NCI-H2227 (cell line): ENCODE results near the gene LHFPL5.
A peak's percentile ranks its signal among the peaks of the same experiment; 100 is the strongest.

Experiments
- DNase-seq: peaks from one replicate; lab custom pipeline; 2025; ENCODE audit not compliant: unreplicated experiment; lab: John Stamatoyannopoulos, UW

The LHFPL5 gene

DNA sequence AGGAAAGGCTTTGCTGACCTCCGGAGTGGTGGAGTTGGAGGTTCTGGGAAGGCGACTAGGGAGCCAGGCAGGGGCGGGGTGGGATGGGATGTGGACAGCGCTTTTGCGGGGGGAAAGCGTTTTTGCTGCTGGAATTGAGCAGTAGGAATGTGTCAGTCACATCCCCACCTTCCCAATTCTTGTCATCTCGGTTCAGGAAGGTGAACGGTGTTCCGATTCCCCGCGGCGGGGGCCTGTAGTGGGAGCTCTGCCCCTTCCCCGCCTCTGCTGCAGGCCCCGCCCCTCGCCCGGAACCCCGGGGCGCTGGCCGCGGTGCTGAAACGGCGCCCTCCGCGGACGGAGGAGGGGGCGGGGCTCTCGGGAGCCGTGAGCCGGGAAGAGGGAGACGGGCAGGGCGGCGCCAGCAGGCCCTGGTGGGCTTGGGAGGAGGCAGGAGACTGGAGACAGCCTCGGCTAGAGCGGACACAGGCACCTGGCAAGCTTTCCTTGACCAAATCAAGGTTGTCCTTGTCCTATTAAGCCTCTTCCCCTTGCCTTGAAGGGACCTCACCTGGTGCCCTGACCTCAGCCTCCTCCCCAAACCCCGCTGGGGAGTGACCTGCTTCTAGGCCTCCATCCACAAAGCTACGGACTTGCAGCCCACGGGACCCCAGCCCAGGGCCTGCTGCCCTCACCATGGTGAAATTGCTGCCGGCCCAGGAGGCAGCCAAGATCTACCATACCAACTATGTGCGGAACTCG is at the start of gene LHFPL5:
Gene LHFPL5 (plus strand): TSS at position 357 of the 741 bp plus-strand sequence. CDS start 319 bp downstream, at position 676.
- peak; percentile 82 for DNase-seq

DNA sequence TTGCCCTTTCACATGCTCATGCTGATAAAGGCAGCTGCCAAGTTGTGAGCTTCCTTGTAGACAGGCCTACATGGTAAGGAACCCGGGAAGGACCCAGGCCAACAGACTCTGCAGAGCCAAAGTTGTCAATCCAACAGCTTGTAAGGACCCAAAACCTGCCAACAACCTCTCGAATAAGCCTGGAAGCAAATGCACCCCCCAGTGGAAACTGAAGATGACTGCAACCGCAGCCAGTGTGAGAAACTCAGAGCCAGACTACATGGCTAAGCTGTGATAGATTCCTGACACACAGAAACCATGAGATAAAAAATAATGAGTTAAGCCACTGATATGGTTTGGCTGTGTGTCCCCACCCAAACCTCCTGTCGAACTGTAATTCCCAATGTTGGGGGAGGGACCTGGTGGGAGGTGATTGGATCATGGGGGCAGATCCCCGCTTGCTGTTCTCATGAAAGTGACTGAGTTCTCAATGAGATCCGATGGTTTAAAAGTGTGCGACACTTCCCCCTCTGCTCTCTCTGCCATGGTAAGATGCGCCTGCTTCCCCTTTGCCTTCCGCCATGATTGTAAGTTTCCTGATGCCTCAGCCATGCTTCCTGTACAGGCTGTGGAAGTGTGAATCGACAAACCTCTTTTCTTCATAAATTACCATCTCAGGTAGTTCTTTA is 47.6 kb upstream of the LHFPL5 start:
- DNase-seq = peak; percentile 33

DNA sequence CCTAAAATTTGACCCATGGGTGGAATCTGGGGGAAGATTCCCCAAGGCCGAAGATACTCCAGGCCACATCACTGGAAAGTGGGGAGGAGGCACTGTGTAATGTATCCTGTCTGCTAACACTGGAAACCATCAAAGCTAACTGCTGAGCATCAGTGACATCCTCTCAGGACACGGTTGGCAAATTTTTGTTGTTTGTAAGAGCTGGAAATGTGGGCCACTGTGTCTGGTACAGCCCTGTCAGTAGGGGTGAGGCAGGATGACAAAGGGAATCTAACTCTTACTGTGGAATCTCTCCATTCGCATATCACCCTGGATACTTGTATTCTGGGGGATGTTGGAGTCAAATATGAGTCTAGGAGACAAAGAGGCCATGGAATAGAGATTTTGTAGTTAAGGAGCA is 45.7 kb upstream of the LHFPL5 start:
- DNase-seq = no peak

DNA sequence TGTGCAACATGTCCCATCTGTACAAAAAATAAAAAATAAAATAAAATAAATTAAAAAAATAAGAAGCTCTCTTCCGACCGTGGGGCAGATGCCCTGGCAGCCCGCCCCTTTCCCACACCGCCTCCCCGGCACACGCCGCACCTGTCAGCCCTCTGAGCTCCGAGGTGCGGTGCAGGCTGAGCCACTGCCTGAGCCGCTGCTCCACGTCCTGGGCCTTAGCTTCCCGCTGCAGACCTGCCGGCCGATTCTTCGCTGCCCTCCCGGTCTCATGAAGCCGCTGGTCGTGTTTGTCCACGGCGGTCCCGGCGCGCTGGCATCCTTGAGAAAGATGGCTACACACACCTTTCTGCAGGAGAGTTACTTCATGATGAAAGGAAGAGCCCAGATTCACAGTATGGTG is 39.4 kb upstream of the LHFPL5 start:
- DNase-seq = peak; percentile 26

DNA sequence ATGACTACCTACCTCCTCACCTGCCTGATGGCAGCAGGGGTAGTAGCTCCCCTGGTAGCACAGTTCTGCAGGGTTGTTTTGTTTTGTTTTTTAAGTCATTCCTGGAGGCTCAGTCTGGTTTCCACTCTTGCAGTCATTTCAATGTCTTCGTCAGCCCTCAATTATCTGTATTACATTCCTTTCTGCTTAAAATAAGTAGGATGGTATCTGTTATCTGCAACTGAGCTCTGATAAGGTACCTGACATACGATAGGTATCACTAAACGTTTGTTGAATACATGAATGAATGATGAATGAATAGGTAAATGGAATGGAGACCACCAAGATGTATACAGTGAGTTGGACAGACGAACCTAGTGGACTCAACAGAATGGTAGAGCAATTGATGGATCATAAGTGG is 35.9 kb upstream of the LHFPL5 start:
- DNase-seq = no peak

DNA sequence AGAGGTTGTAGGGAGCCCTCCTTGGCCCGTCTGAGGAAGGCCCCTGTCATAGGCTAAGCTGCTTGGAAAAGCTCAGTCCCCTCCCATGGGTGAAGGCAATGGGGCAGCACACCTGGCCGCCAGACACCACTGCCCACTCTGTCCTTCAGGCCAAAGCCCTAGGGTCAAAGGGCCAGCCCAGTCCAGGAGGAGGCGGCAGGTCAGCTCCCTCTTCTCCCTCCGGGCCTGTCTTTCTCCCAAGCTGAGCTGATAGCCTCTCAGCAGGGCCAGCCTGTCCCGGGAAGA is 33.9 kb upstream of the LHFPL5 start:
- no peak for DNase-seq

DNA sequence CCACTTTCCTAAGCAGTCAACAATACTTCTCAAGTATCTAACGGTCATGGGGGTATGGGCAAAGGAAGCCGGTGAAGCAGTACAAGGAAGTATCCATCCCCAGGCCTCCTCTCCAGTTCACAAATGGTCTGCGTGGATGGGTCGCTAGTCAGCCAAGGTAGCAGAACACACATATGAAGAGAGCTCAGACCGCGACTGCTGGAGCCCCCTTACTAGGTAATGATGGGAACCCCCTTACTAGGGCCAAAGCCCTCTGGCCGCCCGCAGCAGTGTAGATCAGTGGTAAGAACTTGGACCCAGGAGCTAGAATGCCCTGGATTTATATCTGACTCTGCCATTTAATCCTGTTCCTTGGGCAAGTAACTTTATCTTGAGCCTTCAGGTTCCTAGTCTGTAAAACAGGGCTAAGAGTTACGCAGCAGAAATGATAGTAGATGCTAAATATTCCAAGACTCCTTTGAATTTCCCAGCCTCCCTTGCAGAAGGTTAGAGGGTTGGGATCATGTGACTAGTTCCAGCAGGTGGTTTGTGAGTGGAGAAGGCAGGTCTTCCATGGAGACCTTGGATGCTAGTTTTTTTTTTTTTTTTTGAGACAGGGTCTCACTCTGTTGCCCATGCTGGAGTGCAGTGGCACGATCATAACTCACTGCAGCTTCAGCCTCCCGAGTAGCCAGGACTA is 30.9 kb upstream of the LHFPL5 start:
- no peak for DNase-seq

DNA sequence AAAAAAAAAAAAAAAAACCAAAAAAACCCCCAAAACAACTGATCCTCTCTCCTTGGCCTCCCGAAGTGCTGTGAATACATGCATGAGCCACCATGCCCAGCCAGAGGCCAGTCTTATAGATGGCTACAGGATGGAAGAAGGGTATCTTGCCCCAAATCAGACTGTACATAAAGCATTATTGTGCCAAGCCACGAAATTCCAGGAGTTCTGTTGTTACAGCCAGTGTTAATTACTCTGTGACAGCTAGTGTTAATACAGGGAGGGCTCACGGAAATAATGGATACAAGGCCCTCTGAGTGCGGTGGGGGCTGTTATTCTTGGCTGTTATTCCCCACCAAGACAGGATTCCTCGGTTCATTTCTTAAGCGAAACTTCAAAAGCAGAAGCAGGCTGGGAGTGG is 30.1 kb upstream of the LHFPL5 start:
- no peak for DNase-seq

DNA sequence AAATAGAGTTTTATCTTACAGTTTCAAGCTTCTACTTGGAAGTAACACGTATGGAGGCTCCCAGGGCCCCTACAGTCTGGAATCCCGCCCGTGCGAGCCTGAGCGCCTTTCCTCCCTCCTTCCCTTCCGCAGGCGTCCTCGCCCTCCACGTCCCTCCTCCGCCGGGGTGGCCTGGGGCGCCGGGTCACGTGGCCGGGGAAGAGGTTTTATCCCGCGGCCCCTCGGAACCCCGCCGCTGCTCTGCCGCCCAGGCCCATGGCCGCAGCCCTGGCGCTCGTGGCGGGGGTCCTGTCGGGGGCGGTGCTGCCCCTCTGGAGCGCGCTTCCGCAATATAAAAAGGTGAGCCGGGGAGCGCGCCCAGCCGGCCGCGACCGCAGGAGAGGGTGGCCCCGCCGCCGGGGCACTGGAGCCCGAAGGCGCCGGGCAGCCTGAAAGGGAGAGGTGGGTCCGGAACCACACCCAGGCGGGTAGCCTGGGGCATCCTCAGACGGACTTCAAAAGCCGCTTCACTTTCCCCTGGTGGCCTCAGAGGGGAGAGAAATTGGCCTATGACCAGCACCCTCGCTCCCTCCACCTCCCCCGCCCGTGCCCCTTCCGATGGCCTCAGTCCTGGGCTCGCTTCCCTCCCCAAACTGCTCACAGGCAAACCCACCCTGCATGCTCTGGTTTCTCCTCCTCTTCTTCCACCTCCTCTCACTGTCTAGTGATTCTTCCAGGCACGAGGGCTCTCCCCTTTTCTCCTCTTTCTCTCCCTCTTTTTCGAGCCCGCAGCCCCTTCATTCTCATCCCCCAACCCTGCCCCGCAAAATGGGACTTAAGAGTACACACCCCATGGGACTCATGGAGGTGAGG is 28.6 kb upstream of the LHFPL5 start, which contains the start of gene CLPSL2:
Gene CLPSL2 (plus strand): TSS at position 235 of the 852 bp plus-strand sequence. CDS start 21 bp downstream, at position 256.
- peak; percentile 68 for DNase-seq

DNA sequence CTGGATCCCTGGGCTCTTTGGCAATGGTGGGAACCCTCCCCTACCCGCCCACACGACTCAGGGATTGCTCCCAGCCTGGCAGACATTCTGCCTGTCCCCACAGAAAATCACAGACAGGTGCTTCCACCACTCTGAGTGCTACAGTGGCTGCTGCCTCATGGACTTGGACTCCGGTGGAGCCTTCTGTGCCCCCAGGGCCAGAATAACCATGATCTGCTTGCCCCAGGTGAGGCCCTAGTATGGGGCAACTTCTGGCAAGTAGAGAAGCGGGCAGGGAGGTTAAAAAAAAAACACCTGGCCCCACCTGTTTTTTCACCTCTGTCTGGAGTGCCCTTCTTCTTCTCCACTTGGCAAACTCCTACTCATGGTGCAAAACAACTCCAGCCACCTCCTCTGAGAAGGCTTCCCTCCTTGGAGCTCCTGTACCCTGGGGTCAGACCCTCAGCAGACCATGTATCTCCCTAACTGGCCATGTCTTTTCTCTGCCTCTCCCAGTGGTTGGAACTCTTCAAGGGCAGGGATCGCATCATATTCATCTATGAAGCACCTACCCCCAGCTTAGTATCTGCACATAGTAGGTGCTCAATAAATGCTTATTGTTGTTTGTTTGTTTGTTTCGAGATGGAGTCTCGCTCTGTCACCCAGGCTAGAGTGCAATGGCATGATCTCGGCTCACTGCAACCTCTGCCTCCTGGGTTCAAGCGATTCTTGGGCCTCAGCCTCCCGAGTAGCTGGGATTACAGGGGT is 27.6 kb upstream of the LHFPL5 start:
- DNase-seq = no peak

DNA sequence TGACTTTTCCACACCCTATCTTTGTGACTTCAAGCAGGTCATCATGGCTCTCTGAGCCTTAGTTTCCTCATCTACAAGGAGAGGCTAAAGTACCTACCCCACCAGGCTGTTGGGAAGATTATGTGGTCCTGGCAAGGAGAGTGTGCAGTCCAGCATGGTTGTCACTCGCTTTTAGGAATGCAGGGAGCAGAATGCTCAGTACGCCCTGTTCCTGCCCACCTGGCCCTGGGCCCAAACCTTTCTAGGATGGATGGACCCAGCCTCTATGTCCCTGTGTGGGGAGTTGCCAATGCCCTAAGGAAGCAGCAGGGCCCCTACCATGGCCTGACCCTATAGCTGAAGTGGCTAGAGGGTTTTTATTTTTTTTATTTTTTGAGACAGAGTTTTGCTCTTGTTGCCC is 26.7 kb upstream of the LHFPL5 start:
- no peak for DNase-seq

DNA sequence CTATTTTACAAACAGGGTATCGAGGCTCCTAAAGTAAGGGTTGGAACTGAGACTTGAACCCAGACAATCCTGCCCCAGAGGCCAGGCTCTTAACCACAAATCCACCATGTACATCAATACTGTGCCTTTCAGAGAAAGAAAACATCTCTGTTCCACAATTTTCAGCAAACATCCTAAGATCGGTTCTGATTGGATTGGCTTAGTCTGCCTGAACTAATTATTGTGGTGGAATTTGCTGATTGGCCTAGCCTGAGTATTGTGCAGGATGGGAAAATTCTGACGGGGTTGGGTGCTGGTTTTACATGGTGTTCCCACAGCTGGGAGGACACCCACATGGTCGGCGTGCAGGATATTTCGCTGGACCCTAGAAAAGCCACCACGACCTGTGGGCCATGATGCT is 24.4 kb upstream of the LHFPL5 start, which contains the start of gene CLPSL1:
Gene CLPSL1 (plus strand): TSS at position 301 of the 400 bp plus-strand sequence. CDS start 92 bp downstream, at position 393.
- DNase-seq = no peak

DNA sequence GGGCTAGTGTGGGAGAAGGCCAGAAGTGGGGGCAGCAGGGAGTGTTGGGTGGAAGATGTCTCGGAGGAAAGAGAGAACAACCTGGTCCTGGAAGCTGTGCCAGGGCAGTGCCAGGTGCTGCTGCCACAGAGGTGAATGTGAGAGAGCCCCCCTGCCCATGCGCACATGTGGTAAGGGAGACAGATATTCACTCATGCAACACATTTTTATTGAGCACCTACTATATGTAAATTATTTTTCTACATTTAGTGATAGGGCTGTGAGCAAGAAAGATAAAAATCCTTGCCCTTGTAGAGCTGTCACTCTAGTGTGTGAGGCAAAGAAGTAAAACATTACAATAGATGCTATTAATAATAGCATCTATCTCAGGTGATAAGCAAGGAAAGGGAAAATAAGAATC is 23.9 kb upstream of the LHFPL5 start:
- no peak for DNase-seq

DNA sequence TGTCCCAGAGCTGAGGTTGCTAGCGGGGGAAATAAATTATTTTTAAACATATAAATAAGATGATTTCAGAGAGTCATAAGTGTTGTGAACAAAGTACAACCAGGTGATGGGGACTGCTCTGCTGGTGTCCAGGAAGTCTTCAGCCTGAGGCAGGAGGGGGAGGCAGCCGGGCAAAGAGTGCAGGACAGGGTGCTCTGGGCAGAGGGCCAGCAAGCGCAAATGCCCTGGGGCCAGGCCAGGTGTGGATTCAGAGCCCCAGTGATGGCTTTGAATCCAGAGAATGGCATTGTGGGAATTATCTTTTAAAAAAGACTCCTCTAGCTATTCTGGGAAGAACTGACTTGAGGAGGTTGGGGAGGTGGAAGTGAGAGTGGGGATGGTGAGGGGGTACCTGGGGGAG is 22.7 kb upstream of the LHFPL5 start:
- DNase-seq = no peak

DNA sequence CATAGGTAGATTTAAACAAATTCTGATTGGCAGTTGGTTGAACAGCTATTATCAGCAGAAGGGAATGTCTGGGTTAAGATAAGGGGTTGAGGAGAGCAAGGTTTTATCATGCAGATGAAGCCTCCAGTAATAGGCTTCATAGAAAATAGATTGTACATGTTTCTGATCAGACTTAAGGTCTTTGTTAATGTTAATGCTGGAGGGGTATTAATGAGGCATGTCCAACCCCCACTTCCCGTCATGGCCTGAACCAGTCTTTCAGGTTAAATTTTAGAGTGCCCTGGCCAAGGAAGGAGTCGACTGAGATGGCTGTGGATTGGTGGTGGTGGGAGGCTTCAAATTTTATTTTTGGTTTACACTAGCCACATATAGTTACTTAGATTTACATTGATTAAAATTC is 21.0 kb upstream of the LHFPL5 start:
- no peak for DNase-seq

DNA sequence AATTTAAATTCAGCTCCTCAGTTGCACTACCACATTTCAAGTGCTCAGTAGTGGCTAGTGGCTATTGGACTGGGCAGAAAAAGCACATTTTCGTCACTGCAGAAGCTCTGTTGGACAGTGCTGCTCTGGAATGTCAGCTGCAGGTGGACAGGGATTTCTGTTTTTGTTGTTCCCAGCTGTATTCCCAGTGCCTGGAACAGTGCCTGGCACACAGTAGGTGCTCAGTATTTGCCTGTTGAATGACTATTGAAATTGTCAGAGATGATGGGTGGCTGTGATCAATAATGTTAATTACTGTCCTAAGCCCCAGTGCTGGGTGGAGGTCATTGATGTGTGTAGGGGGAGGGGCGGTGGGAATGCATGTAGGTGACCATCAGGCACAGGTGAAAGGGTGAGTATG is 18.9 kb upstream of the LHFPL5 start:
- DNase-seq = no peak

DNA sequence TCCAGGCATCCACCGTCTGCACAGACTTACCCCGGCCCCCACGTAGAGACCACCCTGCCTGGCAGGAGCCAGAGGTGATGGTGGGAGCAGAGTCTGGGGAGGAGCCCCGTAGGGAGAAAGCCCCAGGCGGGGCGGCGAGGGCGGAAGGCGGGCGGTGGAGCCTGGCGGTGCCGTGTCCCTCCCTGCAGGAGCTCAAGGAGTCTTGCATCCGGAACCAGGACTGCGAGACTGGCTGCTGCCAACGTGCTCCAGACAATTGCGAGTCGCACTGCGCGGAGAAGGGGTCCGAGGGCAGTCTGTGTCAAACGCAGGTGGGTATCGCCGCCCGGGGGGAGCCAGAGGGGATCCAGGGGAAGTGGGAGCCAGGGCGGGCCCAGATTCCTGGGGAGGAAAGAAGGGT is 18.3 kb upstream of the LHFPL5 start:
- DNase-seq = peak; percentile 29

DNA sequence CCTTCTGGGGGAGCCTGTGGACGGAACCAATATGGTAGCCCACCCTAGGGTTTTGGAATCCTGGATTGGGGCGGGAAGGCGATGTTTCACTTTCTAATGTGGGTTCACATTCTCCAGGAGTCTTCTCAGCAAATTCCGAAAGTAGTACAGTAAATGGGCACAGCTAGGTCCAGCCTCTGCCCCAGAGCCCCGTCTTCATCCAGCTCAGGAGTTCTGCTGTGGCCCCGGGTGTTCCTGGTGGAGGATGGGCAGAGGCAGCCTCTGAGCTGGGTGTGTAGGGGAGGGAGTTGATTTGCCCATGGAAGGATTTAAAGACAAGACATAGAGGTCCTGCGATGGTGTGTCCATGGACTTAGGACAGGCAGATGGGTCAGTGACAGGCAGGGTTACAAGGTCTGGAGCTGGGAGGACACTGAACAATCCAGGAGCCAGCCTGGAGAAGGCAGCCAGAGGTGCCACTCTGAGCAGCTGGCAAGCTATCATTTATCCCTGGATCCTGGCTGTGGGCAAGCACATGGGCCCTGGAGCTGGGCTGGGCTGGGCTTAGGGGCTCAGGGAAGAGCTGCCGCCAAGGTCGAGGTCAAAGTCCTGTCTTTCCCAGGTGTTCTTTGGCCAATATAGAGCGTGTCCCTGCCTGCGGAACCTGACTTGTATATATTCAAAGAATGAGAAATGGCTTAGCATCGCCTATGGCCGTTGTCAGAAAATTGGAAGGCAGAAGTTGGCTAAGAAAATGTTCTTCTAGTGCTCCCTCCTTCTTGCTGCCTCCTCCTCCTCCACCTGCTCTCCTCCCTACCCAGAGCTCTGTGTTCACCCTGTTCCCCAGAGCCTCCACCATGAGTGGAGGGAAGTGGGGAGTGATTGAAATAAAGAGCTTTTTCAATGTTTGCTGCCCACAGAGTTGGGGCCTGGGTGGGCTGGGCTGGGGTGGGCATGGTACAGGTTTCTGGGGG is 17.6 kb upstream of the LHFPL5 start:
- DNase-seq = no peak

DNA sequence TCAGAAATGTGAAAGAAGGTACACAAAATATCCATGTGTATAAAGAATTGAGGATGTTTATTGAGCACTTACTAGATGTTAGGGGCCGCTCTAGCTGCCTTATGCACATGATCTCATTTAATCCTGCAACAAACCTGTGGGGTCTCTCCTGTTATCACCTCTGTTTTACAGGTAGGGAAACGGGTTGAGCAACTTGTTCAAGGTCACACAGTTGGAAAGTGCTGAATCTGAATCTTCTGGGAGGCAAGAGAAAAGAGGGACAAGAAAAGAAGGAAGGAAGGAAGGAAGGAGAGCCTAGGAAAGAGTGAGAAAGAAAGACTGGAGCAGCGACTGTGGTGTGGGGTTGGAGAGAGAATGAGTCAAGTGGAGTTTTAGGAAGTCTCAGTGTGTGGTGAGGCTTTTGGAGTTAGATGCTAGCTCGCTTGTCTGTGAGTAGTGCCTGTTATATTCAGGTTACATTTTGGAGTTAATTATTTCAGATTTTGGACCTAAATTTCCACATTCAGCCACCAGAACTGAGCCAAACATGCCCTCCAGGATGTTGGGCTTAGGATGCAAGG is 16.6 kb upstream of the LHFPL5 start:
- no peak for DNase-seq
